Measurements from ENCODE around the gene TMEM114. TPM values are rescaled to one million over a fixed set of nuclear protein-coding genes. Genes with fewer than 3 reads are reported as not detected.

TMEM114 gene
- total RNA-seq, 1 experiment from 2014 or later: not detected

GRCh38 chr16:8605554-8605953 is 15.2 kb upstream of the TMEM114 start:
- H3K9me3 Mint-ChIP-seq (ENCODE audit: unreplicated experiment): peaks cover 10% of the 10 kb centered on the region
- Histone ChIP-seq H3K27me3 (replicated peaks; ENCODE audit: control insufficient read depth, insufficient read depth, low read length) (no peaks in the 10 kb centered on the region), H3K4me3 (ENCODE audit: low read depth, low read length) (no peak overlapping the region), H3K9me3 (no peaks in the 10 kb centered on the region), H3K4me1 (no peaks in the 10 kb centered on the region), H3K36me3 (ENCODE audit: control insufficient read depth, insufficient read depth, low read length) (no peaks in the 10 kb centered on the region)
- no peak overlapping the region for H3K4me3 Mint-ChIP-seq (ENCODE audit: unreplicated experiment)
- no peak for DNase-seq
- no TSS peak for BruUV-seq (replicated peaks)
- no peak overlapping the region for H3K27ac Mint-ChIP-seq (ENCODE audit: unreplicated experiment)
- H3K4me1 Mint-ChIP-seq (ENCODE audit: low read depth, unreplicated experiment): no peaks in the 10 kb centered on the region
- H3K36me3 Mint-ChIP-seq (ENCODE audit: insufficient read depth, unreplicated experiment): no peaks in the 10 kb centered on the region
- TF ChIP-seq CTCF (IDR thresholded peaks at IDR 0.05; ENCODE audit: insufficient read depth in 1 of 2, low read depth in 1 of 2, low read length in 1 of 2, severe bottlenecking in 1 of 2, unreplicated experiment in 1 of 2): no peak
- H3K27me3 Mint-ChIP-seq (ENCODE audit: insufficient read depth, unreplicated experiment): peaks cover 6% of the 10 kb centered on the region
- POLR2A ChIA-PET: no interaction called here
- intact Hi-C loops (cut with micrococcal nuclease; ENCODE audit: unreplicated experiment): no loop called here
- CTCF ChIA-PET: no interaction called here

DNA sequence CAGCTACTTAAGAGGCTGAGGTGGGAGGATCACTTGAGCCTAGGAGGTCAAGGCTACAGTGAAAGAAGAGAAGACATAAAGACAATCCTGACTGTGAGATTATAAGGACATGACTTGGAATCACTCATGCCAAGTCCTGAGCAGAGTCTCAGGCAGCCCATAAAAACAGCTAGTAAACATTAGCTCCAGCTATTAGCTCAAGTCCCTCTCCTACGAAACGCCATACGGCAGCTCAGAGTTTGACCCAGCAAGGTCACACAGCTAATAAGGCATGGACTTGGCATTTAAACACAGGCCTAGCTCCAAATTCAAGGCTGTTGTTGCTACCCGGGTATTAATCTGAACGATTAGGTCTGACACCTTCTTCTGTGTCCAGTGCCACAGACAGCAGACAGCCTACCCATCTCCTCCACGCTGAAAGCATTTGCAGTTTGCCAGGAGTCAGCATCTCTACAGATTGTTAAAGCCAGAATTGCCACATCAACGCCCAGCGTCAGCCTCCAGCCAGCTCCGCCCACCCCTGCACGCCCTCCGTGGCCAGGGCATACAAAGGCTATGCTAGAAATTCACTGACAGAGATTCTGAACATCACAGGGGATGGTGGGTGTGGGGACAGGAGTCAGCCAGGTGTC is 9.9 kb upstream of the TMEM114 start:
- Mint-ChIP-seq H3K9me3 (ENCODE audit: unreplicated experiment) (peaks cover 19% of the 10 kb centered on the region), H3K4me1 (ENCODE audit: low read depth, unreplicated experiment) (no peaks in the 10 kb centered on the region), H3K4me3 (ENCODE audit: unreplicated experiment) (no peak overlapping the region), H3K36me3 (ENCODE audit: insufficient read depth, unreplicated experiment) (no peaks in the 10 kb centered on the region), H3K27me3 (ENCODE audit: insufficient read depth, unreplicated experiment) (peaks cover 6% of the 10 kb centered on the region), H3K27ac (ENCODE audit: unreplicated experiment) (no peak overlapping the region)
- no TSS peak for BruUV-seq (replicated peaks)
- intact Hi-C loops (cut with micrococcal nuclease; ENCODE audit: unreplicated experiment): no loop called here
- Histone ChIP-seq H3K4me3 (ENCODE audit: low read depth, low read length) (no peak overlapping the region), H3K36me3 (ENCODE audit: control insufficient read depth, insufficient read depth, low read length) (no peaks in the 10 kb centered on the region), H3K4me1 (no peaks in the 10 kb centered on the region), H3K9me3 (no peaks in the 10 kb centered on the region), H3K27me3 (replicated peaks; ENCODE audit: control insufficient read depth, insufficient read depth, low read length) (no peaks in the 10 kb centered on the region)
- CTCF ChIA-PET: no interaction called here
- TF ChIP-seq CTCF (IDR thresholded peaks at IDR 0.05; ENCODE audit: insufficient read depth in 1 of 2, low read depth in 1 of 2, low read length in 1 of 2, severe bottlenecking in 1 of 2, unreplicated experiment in 1 of 2): no peak
- POLR2A ChIA-PET: no interaction called here
- no peak for DNase-seq

DNA sequence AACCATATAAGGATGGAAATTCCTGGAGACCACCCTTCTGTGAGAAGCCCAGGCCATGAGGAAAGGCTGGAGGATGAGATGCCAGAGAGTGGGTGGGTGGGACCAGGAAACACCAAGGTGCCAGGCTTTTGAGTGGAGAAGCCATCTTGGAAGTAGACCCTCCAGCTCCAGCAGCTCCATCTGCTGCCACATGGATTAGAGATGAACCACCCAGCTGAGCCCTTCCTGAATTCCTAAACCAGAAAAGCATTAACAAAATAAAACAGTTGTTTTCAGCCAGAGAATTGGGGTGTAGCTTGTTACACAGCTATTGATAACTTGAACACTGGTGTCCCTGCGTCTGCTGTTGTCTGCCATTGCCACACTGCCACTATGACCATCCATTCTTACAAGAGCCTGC is 6.3 kb upstream of the TMEM114 start:
- no peak for DNase-seq
- intact Hi-C loops (cut with micrococcal nuclease; ENCODE audit: unreplicated experiment): no loop called here
- no TSS peak for BruUV-seq (replicated peaks)
- Mint-ChIP-seq H3K4me1 (ENCODE audit: low read depth, unreplicated experiment) (no peaks in the 10 kb centered on the region), H3K9me3 (ENCODE audit: unreplicated experiment) (peaks cover 11% of the 10 kb centered on the region), H3K4me3 (ENCODE audit: unreplicated experiment) (no peak overlapping the region), H3K36me3 (ENCODE audit: insufficient read depth, unreplicated experiment) (no peaks in the 10 kb centered on the region), H3K27ac (ENCODE audit: unreplicated experiment) (no peak overlapping the region), H3K27me3 (ENCODE audit: insufficient read depth, unreplicated experiment) (peaks cover 3% of the 10 kb centered on the region)
- Histone ChIP-seq H3K4me3 (ENCODE audit: low read depth, low read length) (no peak overlapping the region), H3K9me3 (no peaks in the 10 kb centered on the region), H3K27me3 (replicated peaks; ENCODE audit: control insufficient read depth, insufficient read depth, low read length) (no peaks in the 10 kb centered on the region), H3K36me3 (ENCODE audit: control insufficient read depth, insufficient read depth, low read length) (no peaks in the 10 kb centered on the region), H3K4me1 (no peaks in the 10 kb centered on the region)
- ChIA-PET POLR2A (no interaction called here), CTCF (no interaction called here)
- no peak for TF ChIP-seq CTCF (IDR thresholded peaks at IDR 0.05; ENCODE audit: insufficient read depth in 1 of 2, low read depth in 1 of 2, low read length in 1 of 2, severe bottlenecking in 1 of 2, unreplicated experiment in 1 of 2)

Data from Caco-2 (cell line).